C4-2B (cell line): Measurements from ENCODE around the gene HOXA5.

Experiments
- H3K27ac ChIP-seq: fragments of 450-650 bp; 2 replicates; pipeline ENCODE4 v1.5.1; 2017
- ZFX ChIP-seq: fragments of 450-650 bp; IDR thresholded peaks from 2 replicates; pipeline ENCODE4 v1.6.1; 2017
- TF ChIP-seq, protein P1 (sequence below): fragments of 450-650 bp; conservative IDR thresholded peaks from 2 replicates; pipeline ENCODE4 v1.5.1; 2017; ENCODE audit warnings: mild to moderate bottlenecking

The HOXA5 gene

GRCh38 chr7:27179503-27180430, 36.3 kb upstream of the HOXA5 start:
- TF ChIP-seq, protein P1, sequence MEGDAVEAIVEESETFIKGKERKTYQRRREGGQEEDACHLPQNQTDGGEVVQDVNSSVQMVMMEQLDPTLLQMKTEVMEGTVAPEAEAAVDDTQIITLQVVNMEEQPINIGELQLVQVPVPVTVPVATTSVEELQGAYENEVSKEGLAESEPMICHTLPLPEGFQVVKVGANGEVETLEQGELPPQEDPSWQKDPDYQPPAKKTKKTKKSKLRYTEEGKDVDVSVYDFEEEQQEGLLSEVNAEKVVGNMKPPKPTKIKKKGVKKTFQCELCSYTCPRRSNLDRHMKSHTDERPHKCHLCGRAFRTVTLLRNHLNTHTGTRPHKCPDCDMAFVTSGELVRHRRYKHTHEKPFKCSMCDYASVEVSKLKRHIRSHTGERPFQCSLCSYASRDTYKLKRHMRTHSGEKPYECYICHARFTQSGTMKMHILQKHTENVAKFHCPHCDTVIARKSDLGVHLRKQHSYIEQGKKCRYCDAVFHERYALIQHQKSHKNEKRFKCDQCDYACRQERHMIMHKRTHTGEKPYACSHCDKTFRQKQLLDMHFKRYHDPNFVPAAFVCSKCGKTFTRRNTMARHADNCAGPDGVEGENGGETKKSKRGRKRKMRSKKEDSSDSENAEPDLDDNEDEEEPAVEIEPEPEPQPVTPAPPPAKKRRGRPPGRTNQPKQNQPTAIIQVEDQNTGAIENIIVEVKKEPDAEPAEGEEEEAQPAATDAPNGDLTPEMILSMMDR = peak; percentile 96
- no peak for TF ChIP-seq ZFX
- no peak overlapping the region for H3K27ac ChIP-seq

DNA sequence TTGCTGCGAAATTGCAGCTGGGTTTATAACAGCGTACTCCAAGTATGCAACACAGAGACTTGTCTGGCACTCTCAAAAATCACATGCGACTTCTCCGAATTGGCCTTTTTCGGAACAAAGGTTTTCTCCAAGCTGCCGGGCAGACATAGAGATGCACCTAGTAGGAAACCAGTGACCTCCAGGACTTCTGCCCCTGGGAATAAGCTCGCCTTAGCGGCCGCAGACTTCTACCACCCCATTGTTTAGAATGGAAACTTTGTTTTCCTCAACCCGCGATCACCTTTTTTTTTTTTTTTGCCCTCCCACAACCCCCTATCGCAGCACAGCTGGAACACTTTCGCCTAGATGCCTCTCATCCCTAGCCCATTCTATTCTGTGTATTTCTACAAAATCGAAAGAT, 35.5 kb upstream of the HOXA5 start:
- no peak for TF ChIP-seq ZFX
- TF ChIP-seq, protein P1 = no peak
- H3K27ac ChIP-seq = no peak overlapping the region

- TF ChIP-seq, protein P1 = no peak
- TF ChIP-seq ZFX = no peak
- no peak overlapping the region for H3K27ac ChIP-seq
These were observed 34.9 kb upstream of the HOXA5 start for GRCh38 chr7:27178366-27178765.

DNA sequence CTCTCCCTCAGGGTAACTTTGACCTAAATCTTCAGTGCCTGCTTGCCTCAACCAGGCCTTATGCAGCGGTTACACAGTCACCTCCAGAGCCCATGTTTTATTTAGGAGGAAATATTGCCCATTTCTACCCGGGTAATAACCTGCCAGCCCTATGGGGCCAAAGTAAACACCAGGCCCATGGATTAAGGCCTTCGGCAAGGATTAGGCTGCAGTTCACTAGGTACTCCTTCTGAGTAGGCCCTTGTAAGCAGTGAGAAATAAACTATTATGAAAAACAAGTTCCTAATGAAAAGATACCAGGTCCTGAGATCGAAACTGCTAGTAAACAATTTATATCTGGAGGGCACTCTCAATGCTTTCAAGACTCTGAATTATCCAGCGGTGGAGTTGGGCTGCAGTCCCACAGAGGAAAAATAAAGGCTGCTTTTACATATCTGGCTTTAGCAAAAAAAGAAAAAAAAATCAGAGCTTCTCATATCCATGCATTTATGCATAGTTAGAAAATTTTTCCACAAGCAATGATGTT, 34.4 kb upstream of the HOXA5 start:
- TF ChIP-seq, protein P1 = no peak
- no peak for TF ChIP-seq ZFX
- no peak overlapping the region for H3K27ac ChIP-seq

- TF ChIP-seq, protein P1 = no peak
- no peak for TF ChIP-seq ZFX
- H3K27ac ChIP-seq = no peak overlapping the region
These were observed 33.7 kb upstream of the HOXA5 start for GRCh38 chr7:27176962-27177794.

DNA sequence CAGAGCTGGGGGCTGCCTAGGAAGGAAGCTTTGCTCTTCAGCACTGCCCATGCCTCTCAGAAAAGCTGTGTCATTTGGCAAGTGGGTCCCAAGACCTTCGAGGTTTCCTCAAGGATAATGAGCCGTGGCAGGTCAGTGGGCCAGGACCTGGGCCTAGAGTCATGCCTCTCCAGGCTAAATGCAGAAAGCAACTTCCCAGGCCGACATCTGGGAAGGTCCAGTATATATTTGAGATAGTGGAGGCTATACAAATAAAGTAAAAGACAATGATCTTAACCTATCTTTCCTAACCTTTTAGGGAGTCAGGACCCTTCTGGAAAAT, 33.0 kb upstream of the HOXA5 start:
- peak overlapping the region; percentile 98; the same call in 1 of the 2 replicates for H3K27ac ChIP-seq
- TF ChIP-seq, protein P1 = no peak
- no peak for TF ChIP-seq ZFX
